ENCODE results near the gene PPCS. TPM values are rescaled to one million over a fixed set of nuclear protein-coding genes. Genes with fewer than 3 reads are reported as not detected.
"Not testable (repeated sequence)": the region's sequence is repeated elsewhere in the genome, so short reads cannot be mapped to it uniquely, and the experiment has no call there.

The PPCS gene
- total and polyA plus RNA-seq, 2 experiments from 2014 or later = 66.8 to 106 TPM

DNA sequence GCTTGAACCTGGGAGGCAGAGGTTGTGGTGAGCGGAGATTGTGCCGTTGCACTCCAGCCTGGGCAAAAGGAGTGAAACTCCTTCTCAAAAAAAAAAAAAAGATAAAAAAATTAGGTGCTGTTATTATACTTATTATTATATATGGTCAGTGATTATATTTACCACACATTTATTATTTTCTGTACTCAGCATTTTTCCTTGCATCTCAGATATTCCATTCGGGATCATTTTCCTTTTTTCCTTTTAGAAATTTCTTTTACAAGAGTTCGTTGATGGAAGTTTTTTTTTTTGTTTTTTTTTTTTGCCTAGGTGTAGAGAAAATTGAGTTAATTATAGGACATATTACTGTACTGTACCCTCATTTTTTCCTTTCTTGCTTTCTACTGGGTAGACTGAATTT, 20.3 kb downstream of the PPCS start:
- Histone ChIP-seq H3K4me2 (ENCODE audit: unreplicated experiment) (no peak overlapping the region), H2AFZ (no peak overlapping the region), H3F3A (ENCODE audit: insufficient read depth) (no peaks in the 10 kb centered on the region), H3K27me3 (replicated peaks; ENCODE audit: insufficient read depth) (no peaks in the 10 kb centered on the region), H3K9ac (no peak overlapping the region), H3K4me1 (ENCODE audit: insufficient read depth) (no peaks in the 10 kb centered on the region), H4K20me1 (ENCODE audit: insufficient read depth) (no peaks in the 10 kb centered on the region), H3K27ac (no peak overlapping the region), H3K79me2 (ENCODE audit: insufficient read depth) (no peaks in the 10 kb centered on the region), H3K36me3 (ENCODE audit: low read depth) (no peaks in the 10 kb centered on the region), H3K9me3 (ENCODE audit: low read depth) (no peaks in the 10 kb centered on the region), H3K4me3 (no peak overlapping the region), H3K9me2 (ENCODE audit: insufficient read depth) (no peaks in the 10 kb centered on the region)
- in situ Hi-C loops (cut with MboI) = no loop called here
- DNase-seq = no peak
- WGBS, 2 experiments (ENCODE audit: low coverage in 1 of 2, low lambda C conversion rate in 2 of 2, missing lambda C conversion rate in 2 of 2) = 79 to 84% methylated on average over 4 of the region's 4 CpGs
- TF ChIP-seq EZH2 (IDR thresholded peaks at IDR 0.05; ENCODE audit: insufficient read depth, poor library complexity, severe bottlenecking) = no peak
- TF ChIP-seq EZH2phosphoT487 (IDR thresholded peaks at IDR 0.05; ENCODE audit: insufficient read depth, low read depth) = no peak

DNA sequence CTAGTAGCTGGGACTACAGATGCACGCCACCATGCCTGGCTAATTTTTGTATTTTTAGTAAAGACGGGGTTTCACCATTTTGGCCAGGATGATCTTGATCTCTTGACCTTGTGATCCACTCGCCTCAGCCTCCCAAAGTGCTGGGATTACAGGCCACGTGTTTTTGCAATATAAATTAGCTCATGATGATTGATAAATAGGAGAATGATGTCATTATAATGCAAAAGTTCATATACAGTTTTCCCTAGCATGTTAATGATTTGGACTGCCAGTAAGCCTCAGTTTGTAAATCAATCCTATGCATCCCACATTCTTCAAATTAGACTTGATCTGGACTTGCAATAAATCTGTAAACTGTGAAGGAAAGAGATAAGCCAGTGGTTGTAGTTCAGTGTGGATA, 21.0 kb downstream of the PPCS start:
- H3K4me3 ChIP-seq; in situ Hi-C loops (cut with MboI): not testable (repeated sequence)
- 70% methylated on average over 4 of the region's 4 CpGs for WGBS, 2 experiments (ENCODE audit: low coverage in 1 of 2, low lambda C conversion rate in 2 of 2, missing lambda C conversion rate in 2 of 2)

DNA sequence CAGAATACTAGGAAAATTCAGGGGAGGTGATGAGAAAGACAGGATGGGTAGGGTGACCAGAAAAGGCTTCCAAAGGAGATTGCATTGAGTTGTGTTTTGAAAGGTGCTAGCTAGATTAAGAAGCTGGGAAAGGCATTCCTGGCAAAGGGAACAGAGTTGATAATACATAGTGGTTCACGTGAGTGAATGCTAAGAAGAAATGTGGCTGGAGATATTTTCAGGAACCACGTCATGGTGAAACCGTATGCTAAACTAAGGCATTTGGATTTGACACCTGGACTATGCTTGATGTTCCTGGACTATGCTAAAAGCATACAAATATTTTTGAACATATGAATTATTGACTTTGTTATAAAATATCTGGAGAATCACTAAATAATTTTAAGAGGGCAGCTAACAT, 21.4 kb downstream of the PPCS start:
- H3K4me3 ChIP-seq = no peak overlapping the region
- no peak overlapping the region for H3K4me2 ChIP-seq (ENCODE audit: unreplicated experiment)
- no peak overlapping the region for H2AFZ ChIP-seq
- no peaks in the 10 kb centered on the region for H3K9me3 ChIP-seq (ENCODE audit: low read depth)
- no peaks in the 10 kb centered on the region for H3K79me2 ChIP-seq (ENCODE audit: insufficient read depth)
- H3K27me3 ChIP-seq (replicated peaks; ENCODE audit: insufficient read depth) = no peaks in the 10 kb centered on the region
- no peak for DNase-seq
- no peaks in the 10 kb centered on the region for H3K4me1 ChIP-seq (ENCODE audit: insufficient read depth)
- 81 to 84% methylated on average over 3 of the region's 3 CpGs for WGBS, 2 experiments (ENCODE audit: low coverage in 1 of 2, low lambda C conversion rate in 2 of 2, missing lambda C conversion rate in 2 of 2)
- no peaks in the 10 kb centered on the region for H3K36me3 ChIP-seq (ENCODE audit: low read depth)
- H3F3A ChIP-seq (ENCODE audit: insufficient read depth) = no peaks in the 10 kb centered on the region
- no peak overlapping the region for H3K9ac ChIP-seq
- H3K27ac ChIP-seq = no peak overlapping the region
- H3K9me2 ChIP-seq (ENCODE audit: insufficient read depth) = no peaks in the 10 kb centered on the region
- in situ Hi-C loops (cut with MboI) = no loop called here
- no peaks in the 10 kb centered on the region for H4K20me1 ChIP-seq (ENCODE audit: insufficient read depth)
- TF ChIP-seq EZH2 (IDR thresholded peaks at IDR 0.05; ENCODE audit: insufficient read depth, poor library complexity, severe bottlenecking) (no peak), EZH2phosphoT487 (IDR thresholded peaks at IDR 0.05; ENCODE audit: insufficient read depth, low read depth) (no peak)

More for the DNA sequence above, 21.0 kb downstream of the PPCS start:
- not testable (repeated sequence) for DNase-seq; H3K36me3 ChIP-seq (ENCODE audit: low read depth); H3K4me1 ChIP-seq (ENCODE audit: insufficient read depth); H3K9me2 ChIP-seq (ENCODE audit: insufficient read depth); H3K27ac ChIP-seq; H3K9me3 ChIP-seq (ENCODE audit: low read depth); H3K9ac ChIP-seq; H3K27me3 ChIP-seq (replicated peaks; ENCODE audit: insufficient read depth); H2AFZ ChIP-seq; H3K79me2 ChIP-seq (ENCODE audit: insufficient read depth); H3F3A ChIP-seq (ENCODE audit: insufficient read depth); H3K4me2 ChIP-seq (ENCODE audit: unreplicated experiment); H4K20me1 ChIP-seq (ENCODE audit: insufficient read depth)

DNA sequence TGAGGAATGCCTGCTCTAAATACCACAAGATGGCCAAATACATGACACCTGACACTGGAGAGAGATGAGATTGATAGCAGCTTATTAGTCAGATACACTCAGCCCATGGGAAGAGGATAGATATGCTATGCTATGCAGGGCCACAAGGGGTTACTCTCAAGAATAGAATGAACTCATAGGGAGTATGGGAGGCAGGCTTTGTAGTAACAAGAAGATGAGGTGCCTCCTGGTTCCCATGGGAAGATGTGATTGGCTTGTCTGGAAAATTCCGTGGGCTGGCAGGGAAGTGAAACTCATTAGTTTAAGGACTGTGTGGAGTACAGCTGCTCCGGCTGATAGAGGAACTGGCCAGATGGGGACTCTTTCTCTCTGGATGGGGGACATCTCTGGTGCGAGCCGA, 23.3 kb downstream of the PPCS start:
- Histone ChIP-seq H3K27ac (no peak overlapping the region), H3K27me3 (replicated peaks; ENCODE audit: insufficient read depth) (no peaks in the 10 kb centered on the region), H3K4me2 (ENCODE audit: unreplicated experiment) (no peak overlapping the region), H3K9me2 (ENCODE audit: insufficient read depth) (no peaks in the 10 kb centered on the region), H3K4me1 (ENCODE audit: insufficient read depth) (peaks cover 6% of the 10 kb centered on the region), H3K79me2 (ENCODE audit: insufficient read depth) (no peaks in the 10 kb centered on the region), H3K36me3 (ENCODE audit: low read depth) (no peaks in the 10 kb centered on the region), H3F3A (ENCODE audit: insufficient read depth) (peaks cover 7% of the 10 kb centered on the region; the same call in 1 of the 2 replicates), H3K9ac (no peak overlapping the region), H3K9me3 (ENCODE audit: low read depth) (no peaks in the 10 kb centered on the region), H3K4me3 (no peak overlapping the region), H2AFZ (no peak overlapping the region), H4K20me1 (ENCODE audit: insufficient read depth) (no peaks in the 10 kb centered on the region)
- TF ChIP-seq EZH2 (IDR thresholded peaks at IDR 0.05; ENCODE audit: insufficient read depth, poor library complexity, severe bottlenecking) = no peak
- TF ChIP-seq EZH2phosphoT487 (IDR thresholded peaks at IDR 0.05; ENCODE audit: insufficient read depth, low read depth) = no peak
- DNase-seq = peak; percentile 45
- 59 to 61% methylated on average over 4 of the region's 4 CpGs for WGBS, 2 experiments (ENCODE audit: low coverage in 1 of 2, low lambda C conversion rate in 2 of 2, missing lambda C conversion rate in 2 of 2)
- in situ Hi-C loops (cut with MboI) = no loop called here

DNA sequence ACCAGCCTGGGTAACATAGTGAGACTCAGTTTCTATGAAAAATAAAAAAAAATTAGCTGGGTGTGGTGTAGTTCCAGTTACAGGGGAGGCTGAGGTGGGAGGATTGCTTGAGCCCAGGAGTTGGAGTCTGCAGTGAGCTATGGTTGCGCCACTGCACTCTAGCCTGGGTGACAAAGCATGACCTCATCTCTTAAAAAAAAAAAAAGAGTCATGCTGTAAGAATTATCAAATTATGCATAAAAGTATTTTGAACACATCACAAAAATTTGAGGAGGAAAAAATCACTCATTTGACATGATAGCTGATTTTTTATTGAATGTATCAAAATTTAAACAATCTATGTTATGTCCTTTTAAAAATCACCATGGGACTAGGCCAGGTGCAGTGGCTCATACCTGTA, 24.6 kb downstream of the PPCS start:
- in situ Hi-C loops (cut with MboI) = no loop called here
- Histone ChIP-seq H3K4me1 (ENCODE audit: insufficient read depth) (peaks cover 10% of the 10 kb centered on the region), H3F3A (ENCODE audit: insufficient read depth) (peaks cover 7% of the 10 kb centered on the region; the same call in 1 of the 2 replicates), H3K27ac (no peak overlapping the region), H3K4me2 (ENCODE audit: unreplicated experiment) (no peak overlapping the region), H3K4me3 (no peak overlapping the region), H3K27me3 (replicated peaks; ENCODE audit: insufficient read depth) (no peaks in the 10 kb centered on the region), H3K79me2 (ENCODE audit: insufficient read depth) (no peaks in the 10 kb centered on the region), H4K20me1 (ENCODE audit: insufficient read depth) (no peaks in the 10 kb centered on the region), H3K9me3 (ENCODE audit: low read depth) (no peaks in the 10 kb centered on the region), H3K9ac (no peak overlapping the region), H2AFZ (no peak overlapping the region), H3K36me3 (ENCODE audit: low read depth) (no peaks in the 10 kb centered on the region), H3K9me2 (ENCODE audit: insufficient read depth) (no peaks in the 10 kb centered on the region)
- TF ChIP-seq EZH2phosphoT487 (IDR thresholded peaks at IDR 0.05; ENCODE audit: insufficient read depth, low read depth) = no peak
- DNase-seq = peak; percentile 26
- 93 to 100% methylated on average over 1 of the region's 1 CpG for WGBS, 2 experiments (ENCODE audit: low coverage in 1 of 2, low lambda C conversion rate in 2 of 2, missing lambda C conversion rate in 2 of 2)

All from GM23248 (cell line).